LNCaP clone FGC (cell line): Measurements from ENCODE around the gene SLC24A3.

Experiments used
- DNase-seq: peaks from one replicate; pipeline ENCODE4 v3.0.0-alpha.2; 2011; ENCODE audit warnings: low read depth
- H3K4me3 ChIP-seq: 2 replicates; pipeline ENCODE4 v1.5.1; 2011; ENCODE audit warnings: mild to moderate bottlenecking, low read depth, low read length, control low read depth
- CTCF ChIP-seq: IDR thresholded peaks from 2 replicates; pipeline ENCODE4 v1.5.1; 2012; ENCODE audit warnings: mild to moderate bottlenecking; ENCODE audit not compliant: control insufficient read depth, insufficient read depth; ENCODE audit errors: extremely low read depth

The SLC24A3 gene

GRCh38 chr20:19712721-19713260 lies 500.3 kb downstream of the SLC24A3 start:
- peak; percentile 80 for DNase-seq
- no peak for TF ChIP-seq CTCF
- no peak overlapping the region for H3K4me3 ChIP-seq

GRCh38 chr20:19713822-19714578 lies 501.6 kb downstream of the SLC24A3 start:
- no peak for TF ChIP-seq CTCF
- no peak for DNase-seq
- H3K4me3 ChIP-seq: no peak overlapping the region

GRCh38 chr20:19714579-19714840 lies 502.1 kb downstream of the SLC24A3 start:
- no peak for TF ChIP-seq CTCF
- no peak for DNase-seq
- no peak overlapping the region for H3K4me3 ChIP-seq

GRCh38 chr20:19715986-19716385 lies 503.5 kb downstream of the SLC24A3 start:
- TF ChIP-seq CTCF: no peak
- H3K4me3 ChIP-seq: no peak overlapping the region
- DNase-seq: no peak

- no peak for DNase-seq
- no peak for TF ChIP-seq CTCF
- no peak overlapping the region for H3K4me3 ChIP-seq
Observed at GRCh38 chr20:19718880-19719279, 506.4 kb downstream of the SLC24A3 start.

GRCh38 chr20:19720991-19721390 lies 508.5 kb downstream of the SLC24A3 start:
- H3K4me3 ChIP-seq: no peak overlapping the region
- DNase-seq: no peak
- TF ChIP-seq CTCF: no peak

GRCh38 chr20:19723051-19723450 lies 510.6 kb downstream of the SLC24A3 start:
- DNase-seq: no peak
- no peak for TF ChIP-seq CTCF
- no peak overlapping the region for H3K4me3 ChIP-seq
